ENCODE measurements around the gene AGTPBP1. TPM values are rescaled to one million over a fixed set of nuclear protein-coding genes. Genes with fewer than 3 reads are reported as not detected.

Gene AGTPBP1
- total and polyA plus RNA-seq, 8 donors = 2.9 to 46.1 (median 13.2) TPM

GRCh38 chr9:85528142-85528541 lies 213.6 kb downstream of the AGTPBP1 start:
- intact Hi-C loops (cut with DNase I; ENCODE audit: low total_unique reads) = no loop called here
- no peak for DNase-seq
- no peaks in the 10 kb centered on the region for H3K36me3 ChIP-seq
- H3K4me1 ChIP-seq = no peaks in the 10 kb centered on the region
- no peaks in the 10 kb centered on the region for H3K9me3 ChIP-seq
- peak overlapping the region in 3 of 5 donors; percentile 24 to 43 (median 41) for H3K27ac ChIP-seq
- H3K4me3 ChIP-seq = no peak overlapping the region
- TF ChIP-seq POLR2A (IDR thresholded peaks at IDR 0.05) (no peak), EP300 (IDR thresholded peaks at IDR 0.05) (no peak), POLR2AphosphoS5 (IDR thresholded peaks at IDR 0.05) (no peak)
- TF ChIP-seq, protein P1, sequence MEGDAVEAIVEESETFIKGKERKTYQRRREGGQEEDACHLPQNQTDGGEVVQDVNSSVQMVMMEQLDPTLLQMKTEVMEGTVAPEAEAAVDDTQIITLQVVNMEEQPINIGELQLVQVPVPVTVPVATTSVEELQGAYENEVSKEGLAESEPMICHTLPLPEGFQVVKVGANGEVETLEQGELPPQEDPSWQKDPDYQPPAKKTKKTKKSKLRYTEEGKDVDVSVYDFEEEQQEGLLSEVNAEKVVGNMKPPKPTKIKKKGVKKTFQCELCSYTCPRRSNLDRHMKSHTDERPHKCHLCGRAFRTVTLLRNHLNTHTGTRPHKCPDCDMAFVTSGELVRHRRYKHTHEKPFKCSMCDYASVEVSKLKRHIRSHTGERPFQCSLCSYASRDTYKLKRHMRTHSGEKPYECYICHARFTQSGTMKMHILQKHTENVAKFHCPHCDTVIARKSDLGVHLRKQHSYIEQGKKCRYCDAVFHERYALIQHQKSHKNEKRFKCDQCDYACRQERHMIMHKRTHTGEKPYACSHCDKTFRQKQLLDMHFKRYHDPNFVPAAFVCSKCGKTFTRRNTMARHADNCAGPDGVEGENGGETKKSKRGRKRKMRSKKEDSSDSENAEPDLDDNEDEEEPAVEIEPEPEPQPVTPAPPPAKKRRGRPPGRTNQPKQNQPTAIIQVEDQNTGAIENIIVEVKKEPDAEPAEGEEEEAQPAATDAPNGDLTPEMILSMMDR (IDR thresholded peaks at IDR 0.05) = no peak
- peaks cover 2 to 17% (median 4%) of the 10 kb centered on the region in 3 donors for H3K27me3 ChIP-seq
- 80 to 94% (median 82%) methylated on average over 5 of the region's 5 CpGs for WGBS, 5 donors

DNA sequence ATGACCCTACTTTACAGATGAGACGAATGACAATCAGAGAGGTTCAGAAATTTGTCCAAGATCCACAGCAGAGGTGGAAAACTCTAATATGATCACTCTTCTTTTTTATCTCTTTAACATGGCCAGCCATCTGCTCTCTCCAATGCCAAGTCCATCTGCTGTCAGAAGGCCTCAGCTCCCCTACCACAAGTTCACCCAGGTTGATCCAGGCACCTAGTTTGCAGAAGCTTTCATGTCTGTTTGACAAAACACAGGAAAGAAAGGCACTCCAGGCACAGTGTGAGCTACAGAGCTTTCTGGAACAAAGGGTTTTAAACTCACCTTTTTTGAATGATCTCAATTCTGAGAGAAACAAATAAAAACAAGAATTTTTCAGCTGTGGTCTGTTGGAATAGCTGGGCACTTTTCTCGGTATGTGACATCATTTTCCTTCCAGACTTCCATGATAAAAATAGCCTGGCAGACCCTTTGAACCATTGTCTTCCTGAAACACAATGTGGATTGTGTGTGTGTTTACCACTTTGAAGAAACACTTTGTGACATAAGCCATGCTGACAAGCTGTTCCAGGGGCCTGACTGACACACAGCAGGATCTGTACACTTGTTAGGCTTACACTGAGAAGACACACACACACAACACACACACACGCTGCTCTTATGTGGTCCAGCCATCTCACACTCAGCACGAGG lies 214.3 kb downstream of the AGTPBP1 start:
- Histone ChIP-seq H3K27me3 (peaks cover 4 to 23% (median 10%) of the 10 kb centered on the region in 3 donors), H3K27ac (peak overlapping the region in 3 of 5 donors; percentile 24 to 43 (median 41)), H3K9me3 (no peaks in the 10 kb centered on the region), H3K4me1 (peaks cover 0 to 6% (median 4%) of the 10 kb centered on the region in 4 donors), H3K36me3 (no peaks in the 10 kb centered on the region), H3K4me3 (no peak overlapping the region)
- WGBS, 5 donors = 45 to 63% (median 56%) methylated on average over 4 of the region's 4 CpGs
- TF ChIP-seq, protein P1 (IDR thresholded peaks at IDR 0.05) = no peak
- TF ChIP-seq EP300 (IDR thresholded peaks at IDR 0.05) (no peak), POLR2AphosphoS5 (IDR thresholded peaks at IDR 0.05) (no peak), POLR2A (IDR thresholded peaks at IDR 0.05) (no peak)
- DNase-seq = peak in 1 of 2 donors; percentile 20
- intact Hi-C loops (cut with DNase I; ENCODE audit: low total_unique reads) = no loop called here

- intact Hi-C loops (cut with DNase I; ENCODE audit: low total_unique reads) = no loop called here
- Histone ChIP-seq H3K4me3 (no peak overlapping the region), H3K4me1 (peaks cover 0 to 11% (median 6%) of the 10 kb centered on the region in 4 donors), H3K27ac (no peak overlapping the region), H3K36me3 (no peaks in the 10 kb centered on the region), H3K9me3 (no peaks in the 10 kb centered on the region), H3K27me3 (peaks cover 4 to 45% (median 20%) of the 10 kb centered on the region in 3 donors)
- no peak for DNase-seq
- no peak for TF ChIP-seq POLR2AphosphoS5 (IDR thresholded peaks at IDR 0.05)
- TF ChIP-seq, protein P1 (IDR thresholded peaks at IDR 0.05) = no peak
- WGBS, 5 donors = 46 to 69% (median 63%) methylated on average over 2 of the region's 2 CpGs
Observed at GRCh38 chr9:85524531-85524930, 217.2 kb downstream of the AGTPBP1 start.

DNA sequence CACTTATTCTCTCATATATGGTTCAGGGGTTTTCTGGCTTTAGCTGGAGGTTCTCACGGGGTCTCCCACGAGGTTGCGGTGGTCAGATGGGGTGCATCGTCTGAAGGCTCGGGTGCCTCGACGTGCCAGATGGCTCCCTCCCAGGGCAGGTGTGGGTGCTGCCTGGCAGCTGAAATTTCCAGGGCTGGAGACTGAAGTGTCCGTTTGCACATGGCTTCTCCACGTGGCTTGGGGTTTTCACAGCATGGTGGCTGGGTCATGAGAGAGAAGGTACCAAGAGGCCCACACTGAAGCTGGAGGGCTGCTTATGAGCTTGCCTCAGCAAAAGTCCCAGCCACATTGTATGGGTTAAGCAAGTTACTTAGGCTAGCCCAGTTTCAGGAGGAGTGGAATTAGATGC lies 218.6 kb downstream of the AGTPBP1 start:
- peaks cover 0 to 11% (median 6%) of the 10 kb centered on the region in 4 donors for H3K4me1 ChIP-seq
- no peak for DNase-seq
- peaks cover 4 to 45% (median 20%) of the 10 kb centered on the region in 3 donors for H3K27me3 ChIP-seq
- H3K36me3 ChIP-seq = no peaks in the 10 kb centered on the region
- H3K4me3 ChIP-seq = no peak overlapping the region
- 42 to 61% (median 54%) methylated on average over 9 of the region's 9 CpGs for WGBS, 5 donors
- no peaks in the 10 kb centered on the region for H3K9me3 ChIP-seq
- no peak overlapping the region for H3K27ac ChIP-seq
- intact Hi-C loops (cut with DNase I; ENCODE audit: low total_unique reads) = no loop called here
- TF ChIP-seq POLR2AphosphoS5 (IDR thresholded peaks at IDR 0.05) (no peak), POLR2A (IDR thresholded peaks at IDR 0.05) (no peak), EP300 (IDR thresholded peaks at IDR 0.05) (no peak)
- TF ChIP-seq, protein P1 (IDR thresholded peaks at IDR 0.05) = no peak
